ENCODE data around the gene PIGK.
A peak's percentile ranks its signal among the peaks of the same experiment; 100 is the strongest.

The PIGK gene

GRCh38 chr1:77250126-77250525 lies 30.9 kb upstream of the PIGK start:
- no peak for TF ChIP-seq CTCF (IDR thresholded peaks at IDR 0.05; ENCODE audit: low read depth, low read length)
- no peak for TF ChIP-seq POLR2A (IDR thresholded peaks at IDR 0.05; ENCODE audit: extremely low read depth, insufficient read length)
- TF ChIP-seq MAX (IDR thresholded peaks at IDR 0.05; ENCODE audit: low read depth, low read length) = no peak
- no peak for TF ChIP-seq MYC (IDR thresholded peaks at IDR 0.05; ENCODE audit: low read depth, low read length)
- DNase-seq (ENCODE audit: low read depth) = no peak
- no peak overlapping the region for H3K4me3 ChIP-seq (ENCODE audit: low read depth, low read length)

DNA sequence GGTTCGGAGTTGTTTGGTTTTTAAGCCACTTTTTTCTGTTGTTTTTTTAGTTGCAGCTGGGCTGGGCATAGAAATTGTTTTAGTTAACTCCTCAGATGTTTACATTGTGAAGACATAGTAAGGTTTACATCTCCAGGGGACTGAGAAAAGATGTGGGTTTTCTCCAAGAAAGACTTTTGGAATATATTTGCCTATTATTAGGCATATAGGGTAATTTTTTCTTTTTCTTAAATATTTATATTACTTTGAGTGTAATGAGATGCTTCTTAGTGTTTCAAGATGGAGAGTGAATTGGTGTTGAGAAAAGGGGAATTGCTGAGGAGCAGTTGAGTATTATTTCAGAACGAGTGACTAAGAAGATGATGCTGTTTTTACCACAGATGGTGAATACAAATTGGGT lies 26.6 kb upstream of the PIGK start:
- H3K4me3 ChIP-seq (ENCODE audit: low read depth, low read length) = no peak overlapping the region
- TF ChIP-seq MAX (IDR thresholded peaks at IDR 0.05; ENCODE audit: low read depth, low read length) (no peak), POLR2A (IDR thresholded peaks at IDR 0.05; ENCODE audit: extremely low read depth, insufficient read length) (no peak), CTCF (IDR thresholded peaks at IDR 0.05; ENCODE audit: low read depth, low read length) (no peak), MYC (IDR thresholded peaks at IDR 0.05; ENCODE audit: low read depth, low read length) (no peak)
- no peak for DNase-seq (ENCODE audit: low read depth)

GRCh38 chr1:77239311-77239710 lies 20.1 kb upstream of the PIGK start:
- TF ChIP-seq MAX (IDR thresholded peaks at IDR 0.05; ENCODE audit: low read depth, low read length) = no peak
- TF ChIP-seq POLR2A (IDR thresholded peaks at IDR 0.05; ENCODE audit: extremely low read depth, insufficient read length) = no peak
- no peak for TF ChIP-seq MYC (IDR thresholded peaks at IDR 0.05; ENCODE audit: low read depth, low read length)
- no peak for TF ChIP-seq CTCF (IDR thresholded peaks at IDR 0.05; ENCODE audit: low read depth, low read length)
- no peak for DNase-seq (ENCODE audit: low read depth)
- H3K4me3 ChIP-seq (ENCODE audit: low read depth, low read length) = no peak overlapping the region

DNA sequence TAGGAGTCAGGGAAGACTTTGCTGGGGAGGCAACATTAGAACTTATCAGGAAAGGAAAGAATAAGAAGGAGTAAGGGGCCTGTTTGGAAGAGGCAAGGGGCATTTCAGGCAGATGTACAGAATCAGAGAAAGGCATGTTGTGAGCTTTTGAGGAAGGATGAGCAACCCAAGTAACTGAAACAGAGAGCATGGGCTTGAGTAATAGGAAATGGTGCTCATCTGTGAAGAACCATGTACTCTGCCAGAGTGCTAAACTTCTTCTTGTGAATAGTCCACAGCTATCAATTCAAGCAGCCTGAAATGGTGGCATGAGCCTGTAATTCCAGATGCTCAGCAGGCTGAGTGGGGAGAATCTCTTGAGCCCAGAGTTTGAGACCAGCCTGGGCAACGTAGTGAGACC lies 19.2 kb upstream of the PIGK start:
- H3K4me3 ChIP-seq (ENCODE audit: low read depth, low read length) = no peak overlapping the region
- TF ChIP-seq POLR2A (IDR thresholded peaks at IDR 0.05; ENCODE audit: extremely low read depth, insufficient read length) = no peak
- DNase-seq (ENCODE audit: low read depth) = peak; percentile 38

GRCh38 chr1:77234943-77235342 lies 15.7 kb upstream of the PIGK start:
- no peak overlapping the region for H3K4me3 ChIP-seq (ENCODE audit: low read depth, low read length)

GRCh38 chr1:77234096-77234495 lies 14.9 kb upstream of the PIGK start:
- no peak for TF ChIP-seq CTCF (IDR thresholded peaks at IDR 0.05; ENCODE audit: low read depth, low read length)
- no peak for TF ChIP-seq MAX (IDR thresholded peaks at IDR 0.05; ENCODE audit: low read depth, low read length)
- no peak for TF ChIP-seq POLR2A (IDR thresholded peaks at IDR 0.05; ENCODE audit: extremely low read depth, insufficient read length)
- TF ChIP-seq MYC (IDR thresholded peaks at IDR 0.05; ENCODE audit: low read depth, low read length) = no peak
- DNase-seq (ENCODE audit: low read depth) = no peak
- H3K4me3 ChIP-seq (ENCODE audit: low read depth, low read length) = no peak overlapping the region

More at GRCh38 chr1:77234943-77235342, 15.7 kb upstream of the PIGK start:
- TF ChIP-seq MAX (IDR thresholded peaks at IDR 0.05; ENCODE audit: low read depth, low read length) = no peak
- TF ChIP-seq POLR2A (IDR thresholded peaks at IDR 0.05; ENCODE audit: extremely low read depth, insufficient read length) = no peak
- no peak for TF ChIP-seq MYC (IDR thresholded peaks at IDR 0.05; ENCODE audit: low read depth, low read length)
- no peak for TF ChIP-seq CTCF (IDR thresholded peaks at IDR 0.05; ENCODE audit: low read depth, low read length)
- no peak for DNase-seq (ENCODE audit: low read depth)
